MG63 (cell line): ENCODE results near the gene FTCD. TPM values are rescaled to one million over a fixed set of nuclear protein-coding genes. Genes with fewer than 3 reads are reported as not detected.
"Not testable (repeated sequence)": the region's sequence is repeated elsewhere in the genome, so short reads cannot be mapped to it uniquely, and the experiment has no call there.

Experiments used
- DNase-seq: peaks from one replicate; pipeline ENCODE4 v3.0.0-alpha.2; 2020
- H3K27me3 ChIP-seq: fragments of 250-450 bp; sonication (Bioruptor Pico); 2 replicates; pipeline ENCODE4 v1.5.1; 2020; ENCODE audit warnings: mild to moderate bottlenecking, moderate library complexity
- H3K36me3 ChIP-seq: fragments of 250-450 bp; sonication (Bioruptor Pico); 2 replicates; pipeline ENCODE4 v1.5.1; 2020; ENCODE audit warnings: mild to moderate bottlenecking, moderate library complexity
- H3K4me3 ChIP-seq: fragments of 250-450 bp; sonication (Bioruptor Pico); 2 replicates; pipeline ENCODE4 v1.5.1; 2020; ENCODE audit warnings: mild to moderate bottlenecking, moderate library complexity
- H3K9me3 ChIP-seq: fragments of 250-450 bp; sonication (Bioruptor Pico); 2 replicates; pipeline ENCODE4 v1.5.1; 2020; ENCODE audit warnings: mild to moderate bottlenecking, moderate library complexity
- total RNA-seq: library from RNA; depleted of rRNA; stranded (reverse); fragments of >200 nt; shearing (Covaris generic); gene quantifications from 2 replicates; pipeline ENCODE4 v1.2.3, GENCODE V29; 2014; ENCODE audit warnings: low replicate concordance; rRNA removed

Gene FTCD
- total RNA-seq: not detected in 2 replicates

- H3K27me3 ChIP-seq: no peaks in the 10 kb centered on the region
These were observed at the start of gene FTCD for GRCh38 chr21:46155514-46156377. TSS of gene FTCD (minus strand) at chr21:46155579. CDS start at chr21:46155523, 56 bp downstream.

GRCh38 chr21:46205166-46205565, 49.8 kb upstream of the FTCD start:
- no peaks in the 10 kb centered on the region for H3K9me3 ChIP-seq
- no peaks in the 10 kb centered on the region for H3K27me3 ChIP-seq
- DNase-seq: no peak
- peaks cover 36% of the 10 kb centered on the region for H3K36me3 ChIP-seq
- H3K4me3 ChIP-seq: no peak overlapping the region

More at GRCh38 chr21:46155514-46156377, at the start of gene FTCD:
- no peak for DNase-seq
- H3K36me3 ChIP-seq: no peaks in the 10 kb centered on the region
- H3K9me3 ChIP-seq: no peaks in the 10 kb centered on the region
- no peak within 1 kb of the TSS for H3K4me3 ChIP-seq

- H3K27me3 ChIP-seq: no peaks in the 10 kb centered on the region
- DNase-seq: no peak
- no peaks in the 10 kb centered on the region for H3K9me3 ChIP-seq
- H3K36me3 ChIP-seq: peaks cover 45% of the 10 kb centered on the region
- no peak overlapping the region for H3K4me3 ChIP-seq
These were observed 47.8 kb upstream of the FTCD start for GRCh38 chr21:46203203-46203600.

GRCh38 chr21:46202592-46203202, 47.3 kb upstream of the FTCD start:
- no peaks in the 10 kb centered on the region for H3K27me3 ChIP-seq
- DNase-seq: no peak
- no peak overlapping the region for H3K4me3 ChIP-seq
- H3K36me3 ChIP-seq: peaks cover 45% of the 10 kb centered on the region
- H3K9me3 ChIP-seq: no peaks in the 10 kb centered on the region

GRCh38 chr21:46200877-46201803, 45.8 kb upstream of the FTCD start:
- H3K27me3 ChIP-seq, H3K4me3 ChIP-seq, DNase-seq, H3K9me3 ChIP-seq: not testable (repeated sequence)
- peaks cover 55% of the 10 kb centered on the region for H3K36me3 ChIP-seq

GRCh38 chr21:46199436-46200373, 44.3 kb upstream of the FTCD start:
- Histone ChIP-seq H3K4me3 (no peak overlapping the region), H3K36me3 (peaks cover 54% of the 10 kb centered on the region), H3K9me3 (no peaks in the 10 kb centered on the region), H3K27me3 (no peaks in the 10 kb centered on the region)
- no peak for DNase-seq

GRCh38 chr21:46196733-46197132, 41.4 kb upstream of the FTCD start:
- Histone ChIP-seq H3K27me3 (no peaks in the 10 kb centered on the region), H3K9me3 (no peaks in the 10 kb centered on the region), H3K36me3 (peaks cover 54% of the 10 kb centered on the region), H3K4me3 (no peak overlapping the region)
- DNase-seq: no peak

- Histone ChIP-seq H3K36me3 (peaks cover 61% of the 10 kb centered on the region), H3K27me3 (no peaks in the 10 kb centered on the region), H3K4me3 (no peak overlapping the region), H3K9me3 (no peaks in the 10 kb centered on the region)
- no peak for DNase-seq
These were observed 40.3 kb upstream of the FTCD start for GRCh38 chr21:46195595-46196195.

GRCh38 chr21:46194374-46195334, 39.3 kb upstream of the FTCD start:
- DNase-seq: no peak
- peaks cover 58% of the 10 kb centered on the region for H3K36me3 ChIP-seq
- H3K27me3 ChIP-seq: no peaks in the 10 kb centered on the region
- H3K9me3 ChIP-seq: no peaks in the 10 kb centered on the region
- H3K4me3 ChIP-seq: no peak overlapping the region

- no peak for DNase-seq
- H3K36me3 ChIP-seq: peaks cover 53% of the 10 kb centered on the region
- no peaks in the 10 kb centered on the region for H3K9me3 ChIP-seq
- no peak overlapping the region for H3K4me3 ChIP-seq
- no peaks in the 10 kb centered on the region for H3K27me3 ChIP-seq
These were observed 38.5 kb upstream of the FTCD start for GRCh38 chr21:46193829-46194373.

- DNase-seq: no peak
- Histone ChIP-seq H3K4me3 (no peak overlapping the region), H3K27me3 (no peaks in the 10 kb centered on the region), H3K36me3 (peaks cover 48% of the 10 kb centered on the region), H3K9me3 (no peaks in the 10 kb centered on the region)
These were observed 36.6 kb upstream of the FTCD start for GRCh38 chr21:46191686-46192575.

- Histone ChIP-seq H3K27me3 (no peaks in the 10 kb centered on the region), H3K36me3 (peaks cover 42% of the 10 kb centered on the region), H3K9me3 (no peaks in the 10 kb centered on the region), H3K4me3 (no peak overlapping the region)
- DNase-seq: peak; percentile 87
These were observed 35.9 kb upstream of the FTCD start for GRCh38 chr21:46191257-46191685.

GRCh38 chr21:46190491-46191131, 35.2 kb upstream of the FTCD start:
- no peak for DNase-seq
- H3K4me3 ChIP-seq: no peak overlapping the region
- no peaks in the 10 kb centered on the region for H3K27me3 ChIP-seq
- H3K9me3 ChIP-seq: no peaks in the 10 kb centered on the region
- peaks cover 35% of the 10 kb centered on the region for H3K36me3 ChIP-seq
